Endothelial cell (in vitro differentiated cells): Measurements from ENCODE around the gene CACNA1I. TPM values are rescaled to one million over a fixed set of nuclear protein-coding genes. Genes with fewer than 3 reads are reported as not detected.

ENCODE experiments used
- DNase-seq: peaks from one replicate; pipeline ENCODE4 v3.0.0; 2021; ENCODE audit warnings: low spot score
- H3K27ac Mint-ChIP-seq: one replicate; pipeline ENCODE4 v1.8.0; 2021; ENCODE audit warnings: mixed read lengths, inconsistent platforms; ENCODE audit not compliant: unreplicated experiment
- H3K27me3 Mint-ChIP-seq: one replicate; pipeline ENCODE4 v1.8.0; 2021; ENCODE audit warnings: mild to moderate bottlenecking, moderate library complexity, mixed read lengths, inconsistent platforms; ENCODE audit not compliant: unreplicated experiment
- H3K36me3 Mint-ChIP-seq: one replicate; pipeline ENCODE4 v1.8.0; 2021; ENCODE audit warnings: mild to moderate bottlenecking, low read depth, mixed read lengths, inconsistent platforms; ENCODE audit not compliant: unreplicated experiment
- H3K4me1 Mint-ChIP-seq: one replicate; pipeline ENCODE4 v1.8.0; 2021; ENCODE audit warnings: mild to moderate bottlenecking, mixed read lengths, inconsistent platforms; ENCODE audit not compliant: unreplicated experiment
- H3K4me3 Mint-ChIP-seq: one replicate; pipeline ENCODE4 v1.8.0; 2021; ENCODE audit warnings: mild to moderate bottlenecking, mixed read lengths, inconsistent platforms; ENCODE audit not compliant: unreplicated experiment
- H3K9me3 Mint-ChIP-seq: one replicate; pipeline ENCODE4 v1.8.0; 2021; ENCODE audit warnings: mixed read lengths, inconsistent platforms; ENCODE audit not compliant: unreplicated experiment
- CTCF ChIP-seq: fragments of 200-600 bp; sonication (generic); IDR thresholded peaks from one replicate; pipeline ENCODE4 v1.5.0; 2021; ENCODE audit warnings: antibody characterized with exemption; ENCODE audit not compliant: unreplicated experiment
- total RNA-seq: library from RNA; stranded (reverse); fragmentation: NEBNext Ultra II Directional; extraction: Animal tissue kit (Norgen Biotek cat#: 25700); gene quantifications from one replicate; pipeline ENCODE4 v1.2.1, GENCODE V29; 2021; ENCODE audit not compliant: unreplicated experiment

Gene CACNA1I
- total RNA-seq, 1 donor from 2014 or later = 0.10 TPM

- Mint-ChIP-seq H3K4me3 (no peak overlapping the region), H3K27ac (no peak overlapping the region), H3K4me1 (no peaks in the 10 kb centered on the region), H3K9me3 (no peaks in the 10 kb centered on the region), H3K36me3 (no peaks in the 10 kb centered on the region), H3K27me3 (peaks cover 9% of the 10 kb centered on the region)
- no peak for DNase-seq
- TF ChIP-seq CTCF = no peak
These were observed 6.8 kb downstream of the CACNA1I start for GRCh38 chr22:39577366-39577765.

GRCh38 chr22:39577900-39578299 is 7.3 kb downstream of the CACNA1I start:
- no peak overlapping the region for H3K27ac Mint-ChIP-seq
- peaks cover 3% of the 10 kb centered on the region for H3K36me3 Mint-ChIP-seq
- no peak for TF ChIP-seq CTCF
- H3K4me1 Mint-ChIP-seq = no peaks in the 10 kb centered on the region
- peaks cover 9% of the 10 kb centered on the region for H3K27me3 Mint-ChIP-seq
- DNase-seq = no peak
- H3K9me3 Mint-ChIP-seq = no peaks in the 10 kb centered on the region
- no peak overlapping the region for H3K4me3 Mint-ChIP-seq

GRCh38 chr22:39580006-39580441 is 9.5 kb downstream of the CACNA1I start:
- H3K36me3 Mint-ChIP-seq = peaks cover 11% of the 10 kb centered on the region
- H3K4me3 Mint-ChIP-seq = no peak overlapping the region
- H3K27ac Mint-ChIP-seq = no peak overlapping the region
- TF ChIP-seq CTCF = no peak
- no peaks in the 10 kb centered on the region for H3K9me3 Mint-ChIP-seq
- no peaks in the 10 kb centered on the region for H3K4me1 Mint-ChIP-seq
- DNase-seq = no peak
- peaks cover 10% of the 10 kb centered on the region for H3K27me3 Mint-ChIP-seq

GRCh38 chr22:39580795-39581194 is 10.2 kb downstream of the CACNA1I start:
- H3K36me3 Mint-ChIP-seq = peaks cover 11% of the 10 kb centered on the region
- H3K27me3 Mint-ChIP-seq = peaks cover 10% of the 10 kb centered on the region
- no peak overlapping the region for H3K4me3 Mint-ChIP-seq
- H3K4me1 Mint-ChIP-seq = no peaks in the 10 kb centered on the region
- no peak for DNase-seq
- no peak overlapping the region for H3K27ac Mint-ChIP-seq
- no peak for TF ChIP-seq CTCF
- H3K9me3 Mint-ChIP-seq = no peaks in the 10 kb centered on the region

- H3K4me3 Mint-ChIP-seq = no peak overlapping the region
- no peak overlapping the region for H3K27ac Mint-ChIP-seq
- peaks cover 11% of the 10 kb centered on the region for H3K36me3 Mint-ChIP-seq
- no peaks in the 10 kb centered on the region for H3K4me1 Mint-ChIP-seq
- DNase-seq = no peak
- peaks cover 10% of the 10 kb centered on the region for H3K27me3 Mint-ChIP-seq
- H3K9me3 Mint-ChIP-seq = no peaks in the 10 kb centered on the region
- no peak for TF ChIP-seq CTCF
These were observed 10.8 kb downstream of the CACNA1I start for GRCh38 chr22:39581303-39581702.
